ENCODE data around the gene NASP.

Gene NASP

GRCh38 chr1:45660336-45660735 lies 76.5 kb downstream of the NASP start:
- in situ Hi-C loops (cut with MboI; ENCODE audit: low sequenced_read_pairs) = no loop called here

GRCh38 chr1:45666836-45667235 lies 83.0 kb downstream of the NASP start:
- in situ Hi-C loops (cut with MboI; ENCODE audit: low sequenced_read_pairs) = no loop called here

- in situ Hi-C loops (cut with MboI; ENCODE audit: low sequenced_read_pairs) = no loop called here
Observed at GRCh38 chr1:45667321-45668111, 83.7 kb downstream of the NASP start.
